Measurements from ENCODE around the gene VPS8. TPM values are rescaled to one million over a fixed set of nuclear protein-coding genes. Genes with fewer than 3 reads are reported as not detected.

VPS8 gene
- total RNA-seq, 1 experiment from 2014 or later, result 39.7 TPM

DNA sequence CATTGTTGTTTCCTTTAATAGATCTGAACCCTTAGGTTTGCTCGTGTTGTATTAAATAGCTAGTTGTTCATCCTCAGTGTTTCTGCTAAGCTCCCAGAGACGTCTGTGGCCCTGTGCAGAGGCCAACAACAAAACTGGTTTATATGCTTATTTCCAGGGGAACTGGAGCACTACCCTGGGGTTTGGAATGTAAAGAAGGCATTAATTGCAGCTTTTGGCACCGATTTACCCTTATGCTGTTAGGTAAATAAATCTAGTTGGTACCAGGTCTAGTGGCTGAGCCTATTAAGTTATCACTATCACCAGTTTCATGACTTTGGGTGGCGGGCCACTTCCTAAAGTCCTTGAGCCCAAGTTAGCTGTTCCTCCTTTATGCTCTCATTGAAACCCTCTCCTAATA, 12.0 kb downstream of the VPS8 start:
- Histone ChIP-seq H3K9me3 (ENCODE audit: control insufficient read depth, low read depth, low read length) (no peaks in the 10 kb centered on the region), H3K27me3 (ENCODE audit: insufficient read depth, low read length) (no peaks in the 10 kb centered on the region), H3K4ac (ENCODE audit: low read depth, low read length) (no peak overlapping the region), H3K79me2 (ENCODE audit: insufficient read depth, low read length) (no peaks in the 10 kb centered on the region), H4K8ac (replicated peaks; ENCODE audit: insufficient read length, low read depth, low read length) (no peak overlapping the region), H2BK20ac (ENCODE audit: low read depth, low read length, poor library complexity, severe bottlenecking) (no peak overlapping the region), H2BK15ac (ENCODE audit: low read depth, low read length) (no peak overlapping the region), H3K4me2 (ENCODE audit: insufficient read depth, insufficient read length, low read length) (no peak overlapping the region), H3K4me1 (ENCODE audit: insufficient read depth, low read length) (no peaks in the 10 kb centered on the region), H3K9ac (ENCODE audit: extremely low read depth, insufficient read length, low read length) (no peak overlapping the region), H2AK5ac (ENCODE audit: insufficient read length, low read length) (no peak overlapping the region), H4K20me1 (ENCODE audit: control insufficient read depth, insufficient read depth, insufficient read length) (no peaks in the 10 kb centered on the region), H4K91ac (ENCODE audit: insufficient read length, low read depth, low read length) (no peak overlapping the region), H3T11ph (ENCODE audit: low read length) (no peak overlapping the region), H2BK120ac (ENCODE audit: low read depth, low read length, poor library complexity, severe bottlenecking) (no peak overlapping the region), H3K27ac (ENCODE audit: insufficient read length, low read depth, low read length) (no peak overlapping the region), H3K23ac (ENCODE audit: insufficient read length, low read depth, low read length) (no peak overlapping the region), H2BK12ac (ENCODE audit: insufficient read length, low read depth, low read length) (no peak overlapping the region), H3K18ac (ENCODE audit: insufficient read length, low read depth, low read length) (no peak overlapping the region), H4K5ac (ENCODE audit: insufficient read length, low read depth, low read length) (no peak overlapping the region), H2BK5ac (ENCODE audit: insufficient read length, low read length) (no peak overlapping the region), H3K14ac (ENCODE audit: insufficient read depth, low read length) (no peak overlapping the region), H3K23me2 (ENCODE audit: insufficient read length, low read depth, low read length, poor library complexity, severe bottlenecking) (no peaks in the 10 kb centered on the region), H3K56ac (ENCODE audit: insufficient read length, low read depth, low read length) (no peak overlapping the region), H2AFZ (ENCODE audit: low read length) (no peak overlapping the region), H3K79me1 (ENCODE audit: insufficient read depth, low read depth, low read length, poor library complexity, severe bottlenecking) (no peaks in the 10 kb centered on the region)
- no peaks in the 10 kb centered on the region for H3K9me3 Mint-ChIP-seq
- WGBS (ENCODE audit: extremely low coverage, insufficient read length, low lambda C conversion rate), result no CpG with 5 or more reads among the region's 4 CpGs
- TF ChIP-seq, protein P1, sequence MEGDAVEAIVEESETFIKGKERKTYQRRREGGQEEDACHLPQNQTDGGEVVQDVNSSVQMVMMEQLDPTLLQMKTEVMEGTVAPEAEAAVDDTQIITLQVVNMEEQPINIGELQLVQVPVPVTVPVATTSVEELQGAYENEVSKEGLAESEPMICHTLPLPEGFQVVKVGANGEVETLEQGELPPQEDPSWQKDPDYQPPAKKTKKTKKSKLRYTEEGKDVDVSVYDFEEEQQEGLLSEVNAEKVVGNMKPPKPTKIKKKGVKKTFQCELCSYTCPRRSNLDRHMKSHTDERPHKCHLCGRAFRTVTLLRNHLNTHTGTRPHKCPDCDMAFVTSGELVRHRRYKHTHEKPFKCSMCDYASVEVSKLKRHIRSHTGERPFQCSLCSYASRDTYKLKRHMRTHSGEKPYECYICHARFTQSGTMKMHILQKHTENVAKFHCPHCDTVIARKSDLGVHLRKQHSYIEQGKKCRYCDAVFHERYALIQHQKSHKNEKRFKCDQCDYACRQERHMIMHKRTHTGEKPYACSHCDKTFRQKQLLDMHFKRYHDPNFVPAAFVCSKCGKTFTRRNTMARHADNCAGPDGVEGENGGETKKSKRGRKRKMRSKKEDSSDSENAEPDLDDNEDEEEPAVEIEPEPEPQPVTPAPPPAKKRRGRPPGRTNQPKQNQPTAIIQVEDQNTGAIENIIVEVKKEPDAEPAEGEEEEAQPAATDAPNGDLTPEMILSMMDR (conservative IDR thresholded peaks at IDR 0.05), result no peak
- DNase-seq, result no peak
- H3K4me1 Mint-ChIP-seq, result no peaks in the 10 kb centered on the region
- no peaks in the 10 kb centered on the region for H3K27me3 Mint-ChIP-seq (ENCODE audit: low read depth)
- H3K36me3 Mint-ChIP-seq (ENCODE audit: insufficient read depth in 1 of 3, low read depth in 3 of 3), result peaks cover 3 to 10% (median 8%) of the 10 kb centered on the region in 3 experiments; a peak in 6 of 7 replicates
- peak overlapping the region in 1 of 3 experiments; percentile 77; a peak in 2 of 7 replicates for H3K27ac Mint-ChIP-seq
- H3K4me3 Mint-ChIP-seq, result no peak overlapping the region
